SJCRH30 (cell line): Measurements from ENCODE around the gene PARP14. TPM values are rescaled to one million over a fixed set of nuclear protein-coding genes. Genes with fewer than 3 reads are reported as not detected.
"Not testable (repeated sequence)": the region's sequence is repeated elsewhere in the genome, so short reads cannot be mapped to it uniquely, and the experiment has no call there.

Experiments
- DNase-seq, 2 experiments: peaks; one replicate each; pipeline ENCODE4 v3.0.0-alpha.2; 2015 to 2020
- H3K27ac ChIP-seq: fragments of 250-450 bp; sonication (Bioruptor Pico); 2 replicates; pipeline ENCODE4 v1.5.1; 2020; ENCODE audit warnings: mild to moderate bottlenecking, moderate library complexity
- H3K27me3 ChIP-seq: fragments of 250-450 bp; sonication (Bioruptor Pico); 2 replicates; pipeline ENCODE4 v1.5.1; 2020; ENCODE audit warnings: mild to moderate bottlenecking, moderate library complexity
- H3K36me3 ChIP-seq: fragments of 250-450 bp; sonication (Bioruptor Pico); 2 replicates; pipeline ENCODE4 v1.5.1; 2020; ENCODE audit warnings: mild to moderate bottlenecking, moderate library complexity
- H3K4me1 ChIP-seq: fragments of 250-450 bp; sonication (Bioruptor Pico); 2 replicates; pipeline ENCODE4 v1.5.1; 2020; ENCODE audit warnings: mild to moderate bottlenecking, moderate library complexity
- H3K4me3 ChIP-seq: fragments of 250-450 bp; sonication (Bioruptor Pico); 2 replicates; pipeline ENCODE4 v1.5.1; 2020; ENCODE audit warnings: mild to moderate bottlenecking, moderate library complexity
- H3K9me3 ChIP-seq: fragments of 250-450 bp; sonication (Bioruptor Pico); replicated peaks from 2 replicates; pipeline ENCODE4 v1.5.1; 2020; ENCODE audit warnings: mild to moderate bottlenecking, moderate library complexity
- total RNA-seq: library from RNA; depleted of rRNA; stranded (reverse); fragments of >200 nt; shearing (Covaris generic); gene quantifications from 2 replicates; pipeline ENCODE4 v1.2.3, GENCODE V29; 2014

Gene PARP14
- total RNA-seq, 1 experiment from 2014 or later, result 0.61 TPM

- peak; percentile 22 to 59 for DNase-seq
- H3K4me1 ChIP-seq, result peaks cover 14% of the 10 kb centered on the region
- no peaks in the 10 kb centered on the region for H3K36me3 ChIP-seq
- no peak overlapping the region for H3K4me3 ChIP-seq
- no peaks in the 10 kb centered on the region for H3K27me3 ChIP-seq
- H3K9me3 ChIP-seq, result no peaks in the 10 kb centered on the region
- peak overlapping the region; percentile 25 for H3K27ac ChIP-seq
Observed at GRCh38 chr3:122665226-122665786, 15.3 kb upstream of the PARP14 start.

DNA sequence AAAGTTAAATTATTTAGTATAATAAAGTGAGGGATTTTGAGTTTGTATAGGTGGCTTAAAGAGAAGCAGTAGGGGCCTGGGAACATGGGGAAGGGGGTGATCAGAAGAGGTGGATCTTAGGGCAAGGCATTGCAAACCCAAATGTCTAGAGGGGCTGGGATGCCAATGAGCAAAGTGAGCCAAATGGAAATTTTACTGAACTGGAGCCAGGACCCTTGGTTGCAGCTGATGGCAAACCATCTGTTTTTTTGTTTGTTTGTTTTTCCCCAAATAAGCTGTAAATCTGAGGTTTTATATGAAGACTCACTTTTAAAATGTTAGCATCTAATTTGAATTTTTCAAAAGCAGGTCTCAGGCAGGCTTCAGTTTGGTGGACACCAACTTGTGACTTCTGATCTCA lies 14.8 kb upstream of the PARP14 start:
- Histone ChIP-seq H3K9me3 (no peaks in the 10 kb centered on the region), H3K27me3 (no peaks in the 10 kb centered on the region), H3K36me3 (no peaks in the 10 kb centered on the region), H3K4me3 (no peak overlapping the region), H3K27ac (peak overlapping the region; percentile 25), H3K4me1 (peaks cover 14% of the 10 kb centered on the region)
- DNase-seq, result no peak

GRCh38 chr3:122668930-122669730 lies 11.5 kb upstream of the PARP14 start:
- Histone ChIP-seq H3K27me3 (no peaks in the 10 kb centered on the region), H3K9me3 (no peaks in the 10 kb centered on the region), H3K27ac (no peak overlapping the region), H3K4me3 (no peak overlapping the region), H3K36me3 (no peaks in the 10 kb centered on the region), H3K4me1 (peaks cover 14% of the 10 kb centered on the region)
- DNase-seq, result no peak

DNA sequence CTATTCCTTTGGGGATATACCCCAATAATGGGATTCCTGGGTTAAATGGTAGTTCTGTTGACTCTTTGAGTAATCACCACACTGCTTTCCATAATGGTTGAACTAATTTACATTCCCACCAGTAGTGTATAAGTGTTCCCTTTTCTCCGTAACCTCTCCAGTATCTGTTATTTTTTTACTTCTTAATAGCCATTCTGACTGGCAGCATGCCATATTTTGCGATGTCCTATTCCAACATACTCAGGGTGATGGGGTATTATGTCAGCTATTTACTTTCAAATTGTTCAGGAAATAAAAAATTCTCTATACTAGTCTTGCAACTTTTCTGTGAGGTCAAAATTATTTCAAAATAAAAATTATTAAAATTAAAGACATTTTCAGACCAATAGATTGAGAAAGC lies 9.1 kb upstream of the PARP14 start:
- H3K9me3 ChIP-seq, result no peaks in the 10 kb centered on the region
- no peaks in the 10 kb centered on the region for H3K4me1 ChIP-seq
- no peaks in the 10 kb centered on the region for H3K27me3 ChIP-seq
- no peak overlapping the region for H3K4me3 ChIP-seq
- no peak overlapping the region for H3K27ac ChIP-seq
- H3K36me3 ChIP-seq, result no peaks in the 10 kb centered on the region
- no peak for DNase-seq

- Histone ChIP-seq H3K4me1 (no peaks in the 10 kb centered on the region), H3K9me3 (no peaks in the 10 kb centered on the region), H3K27ac (no peak overlapping the region), H3K27me3 (no peaks in the 10 kb centered on the region), H3K36me3 (no peaks in the 10 kb centered on the region), H3K4me3 (no peak overlapping the region)
- no peak for DNase-seq
Observed at GRCh38 chr3:122674339-122674738, 6.3 kb upstream of the PARP14 start.

GRCh38 chr3:122676759-122677158 lies 3.9 kb upstream of the PARP14 start:
- H3K4me1 ChIP-seq, result no peaks in the 10 kb centered on the region
- H3K36me3 ChIP-seq, result no peaks in the 10 kb centered on the region
- DNase-seq, result no peak
- H3K4me3 ChIP-seq, result no peak overlapping the region
- no peak overlapping the region for H3K27ac ChIP-seq
- H3K27me3 ChIP-seq, result no peaks in the 10 kb centered on the region
- no peaks in the 10 kb centered on the region for H3K9me3 ChIP-seq

DNA sequence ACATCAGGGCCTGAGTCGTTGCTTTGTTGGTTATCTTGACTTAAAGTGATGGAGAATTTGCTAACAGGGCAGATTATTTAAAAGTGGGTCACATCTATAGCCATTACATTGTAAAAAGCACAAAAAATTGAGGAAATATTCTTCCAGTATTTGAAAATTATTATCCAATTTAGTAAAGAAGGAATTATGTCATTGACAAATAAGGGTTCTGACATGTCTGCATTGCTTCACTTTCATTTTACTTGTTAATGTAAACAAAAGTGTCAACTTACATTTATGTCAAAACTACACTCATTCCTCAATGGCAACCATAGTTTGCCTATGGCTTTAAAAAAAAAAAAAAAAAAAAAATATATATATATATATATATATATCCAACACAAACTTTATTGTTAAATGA lies 3.4 kb upstream of the PARP14 start:
- DNase-seq, result no peak
- Histone ChIP-seq H3K4me3 (no peak overlapping the region), H3K9me3 (no peaks in the 10 kb centered on the region), H3K27ac (no peak overlapping the region), H3K36me3 (no peaks in the 10 kb centered on the region), H3K27me3 (no peaks in the 10 kb centered on the region), H3K4me1 (no peaks in the 10 kb centered on the region)

DNA sequence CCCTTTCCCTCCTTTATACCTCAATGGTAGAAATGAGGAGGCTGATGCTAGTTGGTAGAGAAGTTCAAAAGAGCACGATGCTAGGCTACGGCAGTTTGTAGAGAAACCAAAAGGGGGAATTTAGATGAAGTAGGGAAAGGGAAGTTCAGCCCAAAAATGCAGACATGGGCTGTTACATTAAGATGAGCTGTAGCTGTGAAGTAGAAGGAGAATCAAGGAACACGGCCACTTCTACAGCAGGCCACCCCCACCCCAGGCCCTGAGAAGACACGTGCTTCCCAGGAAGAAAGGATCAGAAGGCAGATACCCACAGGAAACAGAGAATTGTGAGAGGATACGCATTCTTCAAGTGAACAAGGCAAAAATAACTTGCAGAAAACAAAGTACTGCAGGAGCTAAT lies 2.1 kb upstream of the PARP14 start:
- DNase-seq, result no peak
- Histone ChIP-seq H3K9me3 (no peaks in the 10 kb centered on the region), H3K27me3 (no peaks in the 10 kb centered on the region), H3K4me1 (no peaks in the 10 kb centered on the region), H3K27ac (no peak overlapping the region), H3K4me3 (no peak overlapping the region), H3K36me3 (no peaks in the 10 kb centered on the region)

GRCh38 chr3:122679085-122679881 lies 1.4 kb upstream of the PARP14 start:
- H3K27me3 ChIP-seq, result no peaks in the 10 kb centered on the region
- peak overlapping the region; percentile 46 for H3K4me3 ChIP-seq
- no peaks in the 10 kb centered on the region for H3K9me3 ChIP-seq
- H3K4me1 ChIP-seq, result no peaks in the 10 kb centered on the region
- H3K27ac ChIP-seq, result no peak overlapping the region
- H3K36me3 ChIP-seq, result no peaks in the 10 kb centered on the region
- peak; percentile 76 to 86 for DNase-seq

GRCh38 chr3:122679882-122680474 lies 661 bp upstream of the PARP14 start:
- Histone ChIP-seq H3K27ac (no peak overlapping the region), H3K27me3 (no peaks in the 10 kb centered on the region), H3K4me1 (no peaks in the 10 kb centered on the region), H3K36me3 (no peaks in the 10 kb centered on the region), H3K4me3 (peak overlapping the region; percentile 46), H3K9me3 (no peaks in the 10 kb centered on the region)
- peak; percentile 33 to 58 for DNase-seq

DNA sequence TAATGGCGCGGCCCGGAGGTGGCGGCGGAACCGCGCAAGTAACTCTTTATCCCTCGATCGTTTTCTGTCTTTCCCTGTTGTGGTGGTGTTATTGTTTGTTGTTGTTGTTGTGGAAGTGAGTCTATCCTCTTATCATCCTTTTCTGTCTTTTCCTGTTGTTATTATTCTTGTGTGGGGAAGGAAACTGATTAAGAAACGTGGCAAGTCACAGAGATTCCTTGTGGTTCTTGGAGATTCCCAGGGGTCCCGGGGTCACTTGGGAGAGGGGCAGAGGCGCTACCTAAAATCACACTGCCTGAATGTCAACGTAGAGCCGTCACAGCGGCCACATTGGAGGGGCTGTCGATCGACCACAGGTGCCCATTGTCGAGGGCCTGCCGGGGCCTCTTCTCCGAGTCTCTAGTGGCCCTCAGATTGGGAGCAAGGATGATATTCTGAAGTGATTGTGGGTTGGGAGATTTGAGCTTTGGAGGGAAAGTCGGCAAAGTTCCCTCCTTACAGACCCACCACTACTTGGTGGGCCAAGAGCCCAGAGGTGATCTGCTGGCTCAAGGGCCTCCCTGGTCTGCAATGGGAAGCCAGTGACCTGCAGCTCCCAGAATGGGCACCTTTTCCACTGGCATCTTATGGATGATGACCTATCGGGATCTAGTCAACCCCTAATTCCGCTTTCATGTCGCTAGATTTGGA lies 790 bp downstream of the PARP14 start:
- no peaks in the 10 kb centered on the region for H3K9me3 ChIP-seq
- H3K27me3 ChIP-seq, result no peaks in the 10 kb centered on the region
- no peaks in the 10 kb centered on the region for H3K36me3 ChIP-seq
- no peak for DNase-seq
- no peak overlapping the region for H3K27ac ChIP-seq
- H3K4me1 ChIP-seq, result no peaks in the 10 kb centered on the region
- H3K4me3 ChIP-seq, result no peak overlapping the region

DNA sequence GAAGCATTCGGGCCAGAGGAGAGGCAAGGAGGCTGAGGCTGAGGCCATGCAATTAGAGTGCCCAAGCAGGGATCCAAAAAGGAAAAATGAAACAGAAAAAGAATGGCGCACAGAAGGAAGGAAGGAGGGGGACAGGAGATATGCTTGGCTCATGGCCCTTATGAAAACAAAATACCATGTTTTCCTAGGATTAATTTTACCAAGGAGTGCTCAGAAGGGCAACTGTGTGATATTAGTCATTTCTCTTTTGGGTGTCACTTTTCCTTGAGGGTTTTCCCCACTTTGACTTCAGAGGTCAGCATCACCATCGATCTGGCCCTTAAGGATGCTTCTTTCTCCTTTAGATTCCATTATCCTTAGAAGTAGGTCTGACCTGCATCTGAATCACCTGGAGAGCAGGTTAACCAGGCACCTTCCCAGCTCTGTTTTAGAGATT lies 1.4 kb downstream of the PARP14 start:
- H3K27ac ChIP-seq, result no peak overlapping the region
- no peak overlapping the region for H3K4me3 ChIP-seq
- DNase-seq, result no peak

DNA sequence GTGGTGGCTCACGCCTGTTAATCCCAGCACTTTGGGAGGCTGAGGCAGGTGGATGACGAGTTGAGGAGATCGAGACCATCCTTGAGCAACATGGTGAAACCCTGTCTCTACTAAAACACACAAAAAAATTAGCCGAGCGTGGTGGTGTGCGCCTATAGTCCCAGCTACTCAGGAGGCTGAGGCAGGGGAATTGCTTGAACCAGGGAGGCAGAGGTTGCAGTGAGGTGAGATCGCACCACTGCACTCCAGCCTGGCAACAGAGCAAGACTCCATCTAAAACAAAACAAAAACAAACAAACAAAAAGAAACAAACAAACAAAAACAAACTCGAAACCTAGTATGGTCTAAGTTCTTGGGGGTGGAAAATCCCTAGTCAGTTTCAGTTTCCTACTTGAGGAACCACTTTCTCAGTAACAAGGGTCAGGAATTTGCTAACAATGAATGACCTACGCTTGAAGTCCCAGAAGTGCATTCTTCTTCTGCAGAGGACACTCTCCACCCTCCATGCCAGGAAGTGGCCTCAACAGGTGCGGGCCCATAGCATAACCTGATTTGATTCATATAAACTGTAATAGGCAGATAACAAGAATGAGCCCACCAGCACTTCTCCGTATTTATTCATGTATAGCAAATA lies 2.3 kb downstream of the PARP14 start:
- not testable (repeated sequence) for H3K36me3 ChIP-seq, H3K27ac ChIP-seq, DNase-seq, H3K9me3 ChIP-seq, H3K4me1 ChIP-seq, H3K27me3 ChIP-seq, H3K4me3 ChIP-seq

More for the DNA sequence above, 1.4 kb downstream of the PARP14 start:
- H3K27me3 ChIP-seq, result no peaks in the 10 kb centered on the region
- H3K36me3 ChIP-seq, result no peaks in the 10 kb centered on the region
- no peaks in the 10 kb centered on the region for H3K9me3 ChIP-seq
- H3K4me1 ChIP-seq, result no peaks in the 10 kb centered on the region

DNA sequence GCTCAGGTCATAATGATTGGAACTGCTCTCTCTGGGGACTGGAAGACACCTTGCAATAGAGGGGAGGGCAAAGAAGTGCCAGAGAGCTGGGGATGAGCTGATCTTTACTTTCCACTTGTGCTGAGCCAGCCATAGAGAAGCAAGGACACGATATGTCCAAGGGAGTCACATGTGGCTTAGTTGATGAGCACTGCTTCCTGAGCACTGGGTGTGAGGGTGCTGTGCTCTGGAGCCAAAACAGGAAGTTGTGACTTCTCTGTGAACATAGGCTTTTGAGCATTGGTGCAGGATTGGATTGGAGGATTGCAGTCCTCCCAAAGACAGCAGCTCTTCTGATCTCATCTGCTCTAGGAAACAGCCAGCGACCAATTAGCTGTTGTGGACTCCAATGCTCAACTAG lies 6.7 kb downstream of the PARP14 start:
- H3K4me1 ChIP-seq, result no peaks in the 10 kb centered on the region
- DNase-seq, result no peak
- no peaks in the 10 kb centered on the region for H3K27me3 ChIP-seq
- no peaks in the 10 kb centered on the region for H3K9me3 ChIP-seq
- no peak overlapping the region for H3K27ac ChIP-seq
- no peaks in the 10 kb centered on the region for H3K36me3 ChIP-seq
- no peak overlapping the region for H3K4me3 ChIP-seq
